ENCODE data around the gene ARID2. TPM values are rescaled to one million over a fixed set of nuclear protein-coding genes. Genes with fewer than 3 reads are reported as not detected.

The ARID2 gene
- total RNA-seq, 1 donor from 2014 or later = 45.5 TPM

DNA sequence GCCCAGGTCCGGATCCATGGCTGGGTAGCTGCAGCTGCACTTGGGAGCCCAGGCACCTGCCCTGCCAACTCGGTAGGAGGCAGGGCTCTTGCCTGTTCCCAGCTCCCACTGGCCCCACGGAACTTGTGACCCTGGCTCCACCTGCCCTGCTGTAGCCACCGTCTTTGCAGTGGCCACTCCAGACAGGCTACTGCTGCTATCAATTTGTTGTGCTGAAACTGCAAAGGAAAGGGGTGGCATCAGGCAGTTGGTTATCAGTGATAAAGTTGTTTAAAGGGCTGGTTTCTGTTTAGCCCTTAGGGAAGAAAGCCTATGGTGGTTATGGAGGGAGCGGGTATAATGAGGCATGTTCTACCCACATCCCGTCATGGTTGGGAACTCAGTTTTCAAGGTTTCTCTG is 32.1 kb upstream of the ARID2 start:
- Mint-ChIP-seq H3K36me3 (ENCODE audit: unreplicated experiment) (peaks cover 5% of the 10 kb centered on the region), H3K4me3 (ENCODE audit: unreplicated experiment) (no peak overlapping the region), H3K9me3 (ENCODE audit: unreplicated experiment) (peaks cover 3% of the 10 kb centered on the region), H3K27ac (ENCODE audit: unreplicated experiment) (no peak overlapping the region), H3K27me3 (ENCODE audit: unreplicated experiment) (no peaks in the 10 kb centered on the region), H3K4me1 (ENCODE audit: low read depth, unreplicated experiment) (peaks cover 8% of the 10 kb centered on the region)
- DNase-seq = no peak
- TF ChIP-seq, protein P1, sequence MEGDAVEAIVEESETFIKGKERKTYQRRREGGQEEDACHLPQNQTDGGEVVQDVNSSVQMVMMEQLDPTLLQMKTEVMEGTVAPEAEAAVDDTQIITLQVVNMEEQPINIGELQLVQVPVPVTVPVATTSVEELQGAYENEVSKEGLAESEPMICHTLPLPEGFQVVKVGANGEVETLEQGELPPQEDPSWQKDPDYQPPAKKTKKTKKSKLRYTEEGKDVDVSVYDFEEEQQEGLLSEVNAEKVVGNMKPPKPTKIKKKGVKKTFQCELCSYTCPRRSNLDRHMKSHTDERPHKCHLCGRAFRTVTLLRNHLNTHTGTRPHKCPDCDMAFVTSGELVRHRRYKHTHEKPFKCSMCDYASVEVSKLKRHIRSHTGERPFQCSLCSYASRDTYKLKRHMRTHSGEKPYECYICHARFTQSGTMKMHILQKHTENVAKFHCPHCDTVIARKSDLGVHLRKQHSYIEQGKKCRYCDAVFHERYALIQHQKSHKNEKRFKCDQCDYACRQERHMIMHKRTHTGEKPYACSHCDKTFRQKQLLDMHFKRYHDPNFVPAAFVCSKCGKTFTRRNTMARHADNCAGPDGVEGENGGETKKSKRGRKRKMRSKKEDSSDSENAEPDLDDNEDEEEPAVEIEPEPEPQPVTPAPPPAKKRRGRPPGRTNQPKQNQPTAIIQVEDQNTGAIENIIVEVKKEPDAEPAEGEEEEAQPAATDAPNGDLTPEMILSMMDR (IDR thresholded peaks at IDR 0.05; ENCODE audit: partially characterized antibody, unreplicated experiment) = no peak

- peaks cover 3% of the 10 kb centered on the region for H3K9me3 Mint-ChIP-seq (ENCODE audit: unreplicated experiment)
- peaks cover 2% of the 10 kb centered on the region for H3K4me1 Mint-ChIP-seq (ENCODE audit: low read depth, unreplicated experiment)
- TF ChIP-seq, protein P1 (IDR thresholded peaks at IDR 0.05; ENCODE audit: partially characterized antibody, unreplicated experiment) = no peak
- peaks cover 4% of the 10 kb centered on the region for H3K36me3 Mint-ChIP-seq (ENCODE audit: unreplicated experiment)
- no peak overlapping the region for H3K27ac Mint-ChIP-seq (ENCODE audit: unreplicated experiment)
- H3K27me3 Mint-ChIP-seq (ENCODE audit: unreplicated experiment) = no peaks in the 10 kb centered on the region
- DNase-seq = no peak
- no peak overlapping the region for H3K4me3 Mint-ChIP-seq (ENCODE audit: unreplicated experiment)
Measured at GRCh38 chr12:45701296-45701695, 28.2 kb upstream of the ARID2 start.

DNA sequence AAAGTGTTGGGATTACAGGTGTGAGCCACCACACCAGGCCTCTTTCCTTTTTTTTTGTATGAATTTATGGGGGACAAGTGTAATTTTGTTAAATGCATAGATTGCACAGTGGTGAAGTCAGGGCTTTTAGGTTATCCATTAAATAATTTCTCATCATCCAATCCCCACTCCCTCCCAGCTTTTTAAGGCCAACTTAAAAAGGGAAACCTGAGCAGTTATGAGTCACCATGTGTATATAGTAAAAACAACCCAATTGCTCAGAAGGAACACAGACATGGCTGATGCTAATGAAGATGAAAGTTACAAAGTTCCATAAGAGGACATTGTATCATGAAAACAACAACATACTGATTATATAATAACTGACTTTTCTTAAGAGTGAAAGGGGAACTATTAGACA is 25.6 kb upstream of the ARID2 start:
- no peaks in the 10 kb centered on the region for H3K36me3 Mint-ChIP-seq (ENCODE audit: unreplicated experiment)
- no peak overlapping the region for H3K4me3 Mint-ChIP-seq (ENCODE audit: unreplicated experiment)
- DNase-seq = no peak

DNA sequence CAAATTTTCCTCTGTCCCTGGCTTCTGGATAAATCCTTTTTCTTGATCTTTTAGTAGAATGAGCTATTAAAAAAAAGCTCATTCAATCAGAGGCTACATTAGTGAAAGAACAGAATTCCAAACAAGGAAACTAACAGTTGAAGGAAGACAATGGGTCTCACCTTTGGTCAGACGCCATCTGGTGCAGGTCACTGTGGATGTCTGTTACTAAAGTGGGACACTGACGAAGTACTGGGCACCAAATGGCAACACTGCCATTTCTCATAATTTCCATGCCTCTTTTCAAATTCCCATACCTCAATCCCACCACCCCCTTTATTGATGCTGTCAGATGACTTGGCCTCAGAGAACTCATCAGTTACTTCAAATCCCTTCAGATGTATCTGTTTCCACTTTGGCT is 24.5 kb upstream of the ARID2 start:
- Mint-ChIP-seq H3K4me1 (ENCODE audit: low read depth, unreplicated experiment) (peaks cover 4% of the 10 kb centered on the region), H3K4me3 (ENCODE audit: unreplicated experiment) (no peak overlapping the region), H3K36me3 (ENCODE audit: unreplicated experiment) (no peaks in the 10 kb centered on the region), H3K27me3 (ENCODE audit: unreplicated experiment) (no peaks in the 10 kb centered on the region), H3K27ac (ENCODE audit: unreplicated experiment) (no peak overlapping the region), H3K9me3 (ENCODE audit: unreplicated experiment) (no peaks in the 10 kb centered on the region)
- TF ChIP-seq, protein P1 (IDR thresholded peaks at IDR 0.05; ENCODE audit: partially characterized antibody, unreplicated experiment) = no peak
- DNase-seq = no peak

More for the DNA sequence above, 25.6 kb upstream of the ARID2 start:
- Mint-ChIP-seq H3K9me3 (ENCODE audit: unreplicated experiment) (no peaks in the 10 kb centered on the region), H3K4me1 (ENCODE audit: low read depth, unreplicated experiment) (peaks cover 4% of the 10 kb centered on the region), H3K27me3 (ENCODE audit: unreplicated experiment) (no peaks in the 10 kb centered on the region), H3K27ac (ENCODE audit: unreplicated experiment) (no peak overlapping the region)
- TF ChIP-seq, protein P1 (IDR thresholded peaks at IDR 0.05; ENCODE audit: partially characterized antibody, unreplicated experiment) = no peak

DNA sequence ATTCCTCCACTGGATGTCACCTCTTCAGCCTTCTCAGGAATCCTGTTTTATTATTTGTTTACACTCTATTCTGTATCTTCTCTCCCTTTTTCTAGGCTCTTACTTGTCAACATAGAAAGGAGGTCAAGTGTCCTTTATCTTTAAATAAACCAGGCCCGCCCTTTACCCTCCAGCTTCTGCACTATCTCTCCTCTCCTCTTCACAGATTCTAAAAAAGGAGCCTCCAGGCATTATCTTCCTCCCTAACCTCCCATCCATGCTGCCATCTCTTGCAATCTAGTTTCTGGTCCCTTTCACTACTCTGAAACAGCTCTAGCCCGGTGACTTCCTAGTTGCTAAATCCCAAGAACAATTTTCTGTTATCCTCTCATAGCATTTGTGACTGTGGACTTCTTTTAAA is 24.1 kb upstream of the ARID2 start:
- Mint-ChIP-seq H3K27ac (ENCODE audit: unreplicated experiment) (no peak overlapping the region), H3K9me3 (ENCODE audit: unreplicated experiment) (no peaks in the 10 kb centered on the region), H3K4me3 (ENCODE audit: unreplicated experiment) (no peak overlapping the region), H3K27me3 (ENCODE audit: unreplicated experiment) (no peaks in the 10 kb centered on the region), H3K4me1 (ENCODE audit: low read depth, unreplicated experiment) (peaks cover 4% of the 10 kb centered on the region), H3K36me3 (ENCODE audit: unreplicated experiment) (no peaks in the 10 kb centered on the region)
- TF ChIP-seq, protein P1 (IDR thresholded peaks at IDR 0.05; ENCODE audit: partially characterized antibody, unreplicated experiment) = no peak
- no peak for DNase-seq

Measured in glutamatergic neuron (in vitro differentiated cells).